DMS114 treated with DMSO at 0.1 percent for 48 hours (cell line): ENCODE data around the gene HSPA1B.
A peak's percentile ranks its signal among the peaks of the same experiment; 100 is the strongest.
"Not testable (repeated sequence)": the region's sequence is repeated elsewhere in the genome, so short reads cannot be mapped to it uniquely, and the experiment has no call there.

Source experiments
- DNase-seq: peaks from one replicate; lab custom pipeline; 2025; ENCODE audit not compliant: unreplicated experiment; lab: John Stamatoyannopoulos, UW

The HSPA1B gene

GRCh38 chr6:31827286-31828079 is at the start of gene HSPA1B:
HSPA1B (plus strand) TSS chr6:31827738; CDS start chr6:31827951, 213 bp downstream.
- DNase-seq, result peak; percentile 89

GRCh38 chr6:31778193-31778592 is 49.3 kb upstream of the HSPA1B start:
- DNase-seq, result no peak

GRCh38 chr6:31778999-31779885 is 48.3 kb upstream of the HSPA1B start:
- no peak for DNase-seq

GRCh38 chr6:31779908-31780307 is 47.6 kb upstream of the HSPA1B start:
- DNase-seq, result no peak

- DNase-seq, result no peak
These were observed 46.9 kb upstream of the HSPA1B start for GRCh38 chr6:31780507-31781243.

GRCh38 chr6:31781244-31782125 is 46.1 kb upstream of the HSPA1B start:
- no peak for DNase-seq

GRCh38 chr6:31782126-31782855 is 45.2 kb upstream of the HSPA1B start:
- no peak for DNase-seq

GRCh38 chr6:31784098-31784925 is 43.2 kb upstream of the HSPA1B start:
- no peak for DNase-seq

- DNase-seq, result no peak
These were observed 42.1 kb upstream of the HSPA1B start for GRCh38 chr6:31785475-31785874.

- DNase-seq, result peak; percentile 87
These were observed 36.0 kb upstream of the HSPA1B start for GRCh38 chr6:31791324-31792089.

- no peak for DNase-seq
These were observed 35.5 kb upstream of the HSPA1B start for GRCh38 chr6:31792090-31792374.

- DNase-seq, result no peak
These were observed 34.8 kb upstream of the HSPA1B start for GRCh38 chr6:31792761-31793171.

- not testable (repeated sequence) for DNase-seq
These were observed 33.7 kb upstream of the HSPA1B start for GRCh38 chr6:31793927-31794245.

GRCh38 chr6:31794294-31794865 is 33.2 kb upstream of the HSPA1B start:
- DNase-seq, result no peak

GRCh38 chr6:31794866-31795615 is 32.5 kb upstream of the HSPA1B start:
- DNase-seq, result peak; percentile 71

GRCh38 chr6:31795616-31796298 is 31.8 kb upstream of the HSPA1B start, which contains the start of gene VARS1:
VARS1 (minus strand) TSS chr6:31795752; CDS start chr6:31795217, 535 bp downstream.
- DNase-seq, result peak; percentile 83

- DNase-seq, result no peak
These were observed 30.5 kb upstream of the HSPA1B start for GRCh38 chr6:31796993-31797385.
